NCI-H82 (cell line): Measurements from ENCODE around the gene HRNR.

Experiments
- DNase-seq: peaks from one replicate; lab custom pipeline; 2025; lab: John Stamatoyannopoulos, UW

The HRNR gene

DNA sequence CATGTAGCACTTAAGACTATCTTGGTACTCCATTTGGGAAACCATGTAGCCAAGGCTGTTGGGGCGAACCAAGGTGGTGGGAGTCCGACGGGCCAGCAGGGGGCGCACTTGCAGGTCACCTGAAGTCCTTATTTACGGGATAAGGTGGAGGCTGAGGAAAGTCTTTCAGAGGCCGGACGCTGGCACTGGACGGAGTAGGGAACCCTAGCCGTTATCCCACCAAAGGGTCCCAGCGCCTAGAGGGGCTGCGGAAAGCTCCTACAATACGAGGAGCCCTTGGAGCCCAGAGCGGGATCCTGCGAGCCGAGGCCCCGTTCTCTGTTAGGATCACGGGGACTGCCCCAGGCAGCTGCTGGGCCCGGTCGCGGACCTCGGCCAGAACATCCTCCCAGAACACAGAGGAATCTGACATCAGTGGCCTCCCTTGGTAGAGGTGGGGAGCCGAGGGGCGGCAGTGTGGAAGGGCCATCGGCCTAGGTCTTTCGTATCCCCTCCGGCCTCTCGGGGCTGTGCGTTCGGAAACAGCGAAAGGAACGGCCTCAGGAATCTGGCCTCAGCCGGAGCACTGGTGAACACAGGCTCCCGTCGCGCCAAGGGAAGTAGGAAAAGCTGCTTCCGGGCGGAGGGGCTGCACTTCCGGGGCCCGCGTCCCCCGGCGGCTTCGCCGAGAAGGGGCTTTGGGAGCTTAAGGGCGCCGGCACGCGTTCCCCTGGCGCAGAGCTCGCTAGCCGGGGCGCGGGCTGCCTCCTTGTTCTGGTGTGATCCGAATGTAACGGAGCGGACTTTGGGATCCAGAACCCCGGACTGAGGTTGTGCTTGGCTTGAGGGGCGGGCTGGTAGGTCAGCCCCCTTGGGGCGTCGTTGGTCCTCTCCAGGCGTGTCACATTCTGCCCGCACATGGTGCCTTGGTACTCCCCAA, 35.1 kb downstream of the HRNR start:
- peak; percentile 47 for DNase-seq

DNA sequence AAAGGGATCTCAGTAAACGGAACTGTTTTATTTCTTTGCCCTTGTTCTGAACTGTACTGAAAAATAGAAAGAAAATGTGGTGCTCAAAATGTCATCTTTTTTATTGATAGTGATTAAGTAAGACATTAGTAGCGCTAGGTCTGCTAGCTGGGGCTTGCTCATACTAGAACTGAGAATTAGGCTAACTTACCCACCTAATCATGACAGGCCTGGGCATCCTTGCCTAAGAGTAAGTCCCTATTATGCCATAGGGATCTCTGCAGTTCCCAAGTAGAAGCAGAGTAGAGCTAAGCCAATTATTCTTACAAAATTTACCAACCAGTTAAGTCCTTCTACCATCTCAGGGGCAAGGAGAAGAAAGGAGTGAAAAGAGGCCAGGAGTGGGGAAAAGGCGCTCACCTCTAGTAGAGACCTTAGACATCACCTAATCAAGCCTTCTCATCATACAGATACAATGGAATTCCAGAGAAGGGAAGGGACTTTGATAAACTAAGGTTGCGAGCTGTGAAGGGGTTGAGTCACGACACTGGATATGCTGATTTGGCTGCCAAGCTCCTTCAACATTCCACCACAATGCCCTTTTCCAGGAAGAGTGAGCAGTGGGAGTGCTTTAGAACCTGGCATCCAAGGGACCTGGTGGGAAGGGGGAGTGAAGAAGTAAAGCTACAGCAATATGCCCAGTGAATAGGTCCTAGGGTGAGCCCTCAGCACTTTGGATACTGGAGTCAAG, 37.3 kb downstream of the HRNR start:
- DNase-seq, result no peak

DNA sequence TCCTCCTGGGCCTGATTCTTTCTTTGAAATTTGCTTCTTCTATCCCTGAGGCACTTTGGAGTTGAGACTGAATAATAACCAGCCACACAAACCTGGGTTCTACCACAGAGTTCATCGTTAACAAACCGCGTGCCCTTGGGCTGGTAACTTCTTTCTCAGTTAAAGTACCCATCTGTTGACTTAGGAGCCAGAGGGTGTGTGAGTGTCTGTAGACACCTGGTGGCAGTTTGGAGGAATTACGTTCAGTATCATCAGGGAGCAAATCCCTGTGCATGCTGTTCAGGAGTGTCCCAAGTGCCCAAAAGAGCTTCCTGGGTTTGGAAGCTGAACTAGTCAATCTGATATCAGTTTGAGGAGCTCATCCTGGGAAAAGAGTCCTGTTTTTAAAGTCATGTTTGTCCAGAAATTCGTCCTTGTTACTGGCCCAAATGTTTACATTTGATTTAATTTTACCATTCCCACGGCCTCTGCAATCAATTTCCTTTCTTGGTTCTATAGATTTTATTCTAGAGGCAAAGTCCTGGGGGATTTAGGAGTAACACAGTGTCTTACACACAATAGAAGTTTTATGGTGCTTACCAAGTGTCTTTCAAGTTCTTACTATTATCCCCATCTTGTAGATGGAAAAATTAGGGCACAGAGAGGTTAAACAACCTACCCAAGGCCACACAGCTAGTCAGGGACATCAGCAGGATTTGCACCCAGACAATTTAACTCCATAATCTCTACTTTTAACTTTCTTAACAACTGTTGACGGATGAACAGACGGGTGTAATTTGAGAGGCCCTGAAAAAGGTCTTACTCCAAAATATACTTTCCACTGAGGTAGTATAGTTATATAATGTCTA, 38.2 kb downstream of the HRNR start:
- DNase-seq, result peak; percentile 82

DNA sequence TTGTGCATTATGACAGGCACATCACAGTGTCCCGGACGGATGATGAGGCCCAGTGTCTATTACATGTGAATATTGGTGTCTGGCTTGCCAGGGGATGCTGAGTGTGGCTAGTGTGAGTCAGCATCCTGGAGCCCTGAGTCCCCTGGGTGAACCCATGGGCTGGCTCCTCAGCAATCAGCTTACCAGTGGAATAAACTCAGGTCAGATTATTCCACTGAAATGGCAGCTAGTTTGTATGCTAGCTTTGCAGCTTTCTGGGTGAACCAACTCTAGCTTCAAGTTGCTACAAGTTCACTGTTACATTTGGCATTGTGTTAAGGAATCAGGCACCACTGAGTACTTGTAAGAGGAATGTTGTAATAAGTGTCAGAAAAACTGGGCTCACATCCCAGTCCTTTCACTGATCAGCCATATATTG, 41.0 kb downstream of the HRNR start:
- DNase-seq, result no peak

DNA sequence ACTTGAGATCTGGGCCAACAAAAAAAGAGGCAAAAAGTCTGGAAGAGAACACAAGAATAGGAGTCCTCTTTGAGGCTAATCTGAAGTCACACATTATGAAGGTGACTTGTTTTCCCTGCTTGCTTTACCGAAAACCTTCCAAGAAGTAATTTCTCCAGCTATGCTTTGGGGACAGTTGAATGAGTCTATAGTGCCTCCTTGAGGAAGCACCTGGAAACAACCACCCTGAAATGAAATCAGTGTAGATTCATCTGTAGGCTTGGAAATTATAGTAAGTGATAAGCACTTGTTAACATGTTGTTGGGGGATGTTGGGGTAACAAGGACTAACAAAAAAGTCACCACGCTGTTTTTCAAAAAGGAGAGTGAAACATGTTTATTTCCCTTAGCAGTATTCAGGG, 41.6 kb downstream of the HRNR start:
- DNase-seq, result no peak

DNA sequence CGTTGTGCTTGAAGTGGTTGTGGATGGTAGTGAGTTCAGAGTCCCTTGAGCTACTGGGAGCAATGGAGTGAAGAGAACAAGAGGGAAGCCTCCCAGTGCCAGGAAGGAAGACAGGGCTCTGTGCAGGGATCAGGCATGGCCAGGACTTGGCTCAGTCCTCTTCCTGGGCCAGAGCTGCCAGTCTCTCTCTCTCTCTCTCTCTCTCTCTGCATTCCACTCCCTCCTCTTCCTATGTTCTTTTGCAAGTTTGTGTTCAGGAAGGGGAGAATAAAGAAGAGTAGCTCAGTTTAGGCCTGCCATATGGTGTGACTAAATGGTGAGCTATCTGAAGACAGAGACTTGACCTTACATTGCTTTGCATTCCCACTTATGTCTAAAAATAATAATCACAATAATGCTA, 44.4 kb downstream of the HRNR start:
- no peak for DNase-seq

DNA sequence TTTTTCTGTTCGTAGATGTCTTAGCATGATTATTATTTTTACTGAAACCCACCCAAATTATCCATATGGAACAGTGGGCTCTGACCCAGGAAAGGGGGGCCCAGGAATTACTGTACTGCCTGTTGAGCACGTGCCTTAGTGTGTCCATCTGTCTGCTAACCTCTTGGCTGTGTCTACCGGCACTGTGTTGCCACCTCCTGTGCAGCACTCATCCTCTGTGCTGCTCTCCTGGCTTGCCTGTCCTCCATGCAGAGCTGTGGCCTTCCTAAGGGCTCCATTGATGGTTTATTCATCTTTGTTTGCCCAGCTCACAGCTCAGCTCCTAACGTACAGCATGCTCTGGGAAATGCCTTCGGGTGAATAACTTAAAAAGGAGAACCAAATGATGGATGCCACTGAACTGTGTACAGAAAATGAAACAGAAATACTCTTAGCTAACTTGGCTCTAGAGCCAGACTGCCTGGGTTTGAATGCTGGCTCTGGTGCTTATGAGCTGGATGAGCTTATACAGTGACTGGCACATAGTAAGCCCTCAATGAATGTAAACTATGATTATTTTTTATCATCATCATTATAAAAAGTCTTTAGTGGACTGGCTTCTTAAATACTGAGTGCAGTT, 53.6 kb downstream of the HRNR start:
- no peak for DNase-seq

DNA sequence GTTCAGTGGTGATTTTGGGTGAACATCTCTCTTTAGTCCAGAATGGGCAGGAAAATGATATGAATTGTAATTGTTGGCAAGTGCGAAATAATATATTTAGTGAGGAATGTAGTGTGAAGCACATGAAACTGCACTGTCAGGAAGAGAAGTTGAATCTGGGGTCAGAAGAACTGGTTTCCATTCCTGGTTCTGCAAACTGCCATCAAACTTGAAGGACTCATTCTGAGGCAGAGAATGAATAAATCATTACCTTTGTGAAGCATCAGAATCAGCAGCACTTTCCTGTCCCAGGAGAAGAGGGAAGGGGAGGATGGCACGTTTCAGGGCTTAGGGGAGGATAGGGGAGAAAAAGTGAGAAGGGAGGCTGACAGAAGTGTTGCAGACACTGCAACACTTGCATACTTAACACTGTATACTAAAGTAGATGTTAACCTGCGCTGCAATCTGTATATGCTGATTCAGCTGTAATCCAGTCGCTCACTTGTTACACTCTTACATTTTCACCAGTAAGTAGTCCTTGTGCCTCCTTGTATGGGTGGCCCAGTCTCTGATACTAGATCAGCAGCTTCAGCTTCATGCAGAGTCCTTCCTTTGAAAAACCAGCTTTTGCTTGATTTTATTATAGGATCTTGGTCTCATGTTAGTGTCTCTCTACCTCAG, 54.5 kb downstream of the HRNR start:
- no peak for DNase-seq

DNA sequence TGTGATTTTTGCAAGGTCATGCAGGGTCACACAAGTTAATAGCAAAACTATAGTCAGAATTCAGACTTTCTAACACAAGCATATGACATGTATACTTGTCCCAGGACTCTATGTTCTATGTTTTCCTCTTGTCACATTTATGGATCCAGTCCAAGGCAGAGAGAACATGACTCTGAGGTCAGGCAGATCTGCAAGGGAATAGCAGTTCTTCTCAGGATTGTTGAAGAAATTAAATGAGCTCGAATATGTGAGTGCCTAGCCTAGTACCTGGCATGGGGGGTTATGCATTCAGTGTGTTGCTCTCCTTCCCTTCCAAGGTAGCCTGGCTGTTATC, 55.5 kb downstream of the HRNR start:
- DNase-seq, result no peak

DNA sequence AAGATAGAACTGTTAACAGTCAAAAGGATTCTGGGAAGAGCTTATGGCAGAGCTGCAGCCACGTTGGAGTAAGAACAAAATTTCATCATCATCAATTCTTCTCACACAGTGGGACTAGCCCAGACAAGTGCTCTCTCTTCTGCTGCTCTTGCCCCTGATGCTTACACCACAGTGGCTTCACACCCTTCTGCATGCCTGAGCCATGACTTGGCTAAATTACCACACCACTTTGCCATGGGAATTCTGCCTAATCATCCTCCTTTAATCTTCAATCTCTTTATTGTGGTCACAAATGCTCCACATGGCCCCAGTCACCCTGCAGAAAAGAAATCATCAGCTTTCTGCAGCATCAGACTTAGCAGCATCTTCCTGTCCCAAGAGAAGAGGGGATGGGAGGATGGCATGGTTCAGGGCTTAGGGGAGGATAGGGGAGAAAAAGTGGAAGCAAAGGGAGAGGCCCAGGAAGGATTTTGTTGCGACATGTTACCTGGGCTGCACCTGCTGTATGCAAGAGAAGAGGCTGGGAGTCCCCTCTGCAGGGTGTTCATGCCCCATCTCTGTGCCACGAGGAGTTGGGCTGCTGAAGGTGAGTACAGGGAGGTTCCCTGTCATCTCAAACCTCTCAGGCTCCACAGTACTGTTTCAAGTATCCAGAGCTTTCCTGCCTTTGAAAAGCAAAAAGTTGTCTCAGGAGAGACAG, 56.0 kb downstream of the HRNR start:
- no peak for DNase-seq

DNA sequence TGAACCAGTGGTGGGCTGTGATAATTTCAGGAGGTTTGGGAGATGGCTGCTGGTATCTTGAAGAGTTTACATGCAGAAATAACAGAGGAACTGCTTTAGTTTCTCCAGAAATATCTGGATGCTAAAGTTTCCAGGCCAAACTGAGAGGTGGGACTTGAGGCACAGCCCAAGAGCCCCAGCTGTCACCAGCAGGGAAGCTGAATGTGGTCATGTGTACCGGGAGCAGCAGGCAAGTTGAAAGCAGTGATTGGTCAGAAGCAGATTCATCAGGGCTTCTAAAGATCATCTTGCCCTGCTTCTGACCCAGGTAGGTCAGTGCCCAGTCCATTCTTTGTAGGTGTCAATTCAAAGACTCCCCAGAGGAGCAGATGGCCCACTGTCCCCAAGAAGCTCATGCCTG, 57.0 kb downstream of the HRNR start:
- no peak for DNase-seq

DNA sequence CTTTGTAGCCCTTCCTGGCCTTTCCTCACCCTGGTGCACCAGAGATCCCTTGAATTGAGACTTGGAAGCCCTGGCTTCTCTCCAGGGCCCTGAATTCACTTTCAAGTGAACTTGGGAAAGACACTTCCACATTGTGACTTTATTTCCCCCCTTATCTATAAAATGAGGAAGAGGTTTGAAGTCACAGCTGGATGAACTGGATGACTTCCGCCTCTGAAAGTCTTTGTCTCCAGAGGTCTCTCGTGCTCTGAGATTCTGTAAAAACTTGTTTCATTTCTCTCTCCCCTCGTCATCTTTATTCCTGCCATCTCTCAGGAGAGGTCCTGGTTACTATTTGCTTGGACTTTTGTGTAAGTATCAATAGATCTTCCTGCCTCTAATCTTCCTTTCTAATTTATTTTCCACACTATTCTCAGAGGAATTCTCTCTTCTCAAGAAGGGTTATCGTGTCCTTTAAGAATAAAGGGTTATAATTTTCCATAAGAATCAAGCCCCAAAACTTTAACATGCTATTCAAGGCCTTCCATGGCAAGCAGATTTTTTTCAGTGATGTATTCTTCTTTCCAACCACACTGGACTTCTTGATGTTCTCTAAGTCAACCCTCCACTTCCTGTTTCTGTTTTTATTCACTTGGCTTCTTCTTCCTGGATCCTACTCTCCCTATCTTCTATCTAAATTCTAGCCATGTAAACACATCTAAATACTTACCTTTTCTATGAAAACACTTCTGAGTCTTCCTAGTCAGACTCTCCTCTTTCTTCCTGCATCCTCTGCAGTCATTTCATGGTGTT, 58.5 kb downstream of the HRNR start:
- DNase-seq, result no peak

DNA sequence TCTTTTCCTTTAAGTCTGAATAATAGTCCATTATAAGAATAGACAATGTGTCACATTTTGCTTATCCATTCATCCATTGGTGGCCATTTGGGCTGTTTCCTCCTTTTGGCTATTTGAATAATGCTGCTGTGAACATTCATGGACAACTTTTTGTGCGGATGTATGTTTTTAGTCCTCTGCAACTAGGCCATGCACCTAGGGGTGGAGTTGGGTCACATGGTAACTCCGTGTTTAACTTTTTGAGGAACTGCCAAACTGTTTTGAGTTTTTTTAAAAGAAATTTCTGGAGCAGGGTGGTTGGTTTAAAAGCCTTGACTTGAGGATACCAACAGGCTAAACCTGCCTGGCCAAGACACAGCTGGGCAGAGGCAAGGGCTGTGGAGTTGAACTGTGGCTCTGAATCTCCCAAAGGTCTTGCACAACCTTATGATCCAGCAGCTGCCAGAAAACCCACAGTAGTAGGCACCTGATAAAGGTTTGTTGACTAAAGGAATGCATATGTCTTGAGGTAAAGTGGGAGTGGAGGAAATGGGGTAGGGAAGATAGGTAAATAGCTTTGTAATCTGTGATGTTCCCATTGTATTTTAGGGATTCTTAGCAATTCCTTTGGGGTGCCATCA, 59.4 kb downstream of the HRNR start:
- no peak for DNase-seq

DNA sequence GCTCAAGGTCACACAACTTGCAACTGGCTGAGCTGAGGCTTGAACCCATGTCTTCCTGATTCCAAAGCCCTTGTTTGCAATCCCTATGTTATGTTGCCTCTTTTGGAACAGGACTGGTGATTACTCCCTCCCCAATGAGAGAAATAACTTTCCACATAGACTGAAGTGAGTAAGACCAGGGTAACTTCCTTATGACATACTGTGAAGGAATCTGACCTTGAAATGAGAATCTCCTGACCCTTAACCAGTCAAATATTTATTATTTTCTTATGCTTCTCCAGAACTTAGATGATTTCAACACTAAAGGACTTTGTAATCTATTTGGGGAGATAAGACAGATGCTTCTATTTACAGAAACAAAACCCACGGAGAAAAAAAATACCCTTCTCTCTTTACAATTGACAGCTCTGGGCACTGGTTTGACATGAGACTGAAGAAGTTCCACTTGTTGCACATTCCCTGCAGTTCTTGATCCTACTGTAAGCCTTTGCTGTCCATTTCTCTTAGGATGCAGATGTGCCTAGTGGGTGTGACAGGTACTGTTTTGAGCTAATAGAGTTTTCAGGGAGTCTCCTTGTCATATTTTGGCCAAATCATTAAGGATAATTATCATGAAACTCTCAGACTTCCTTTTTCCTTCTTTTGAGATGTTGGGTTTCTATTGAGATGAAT, 61.1 kb downstream of the HRNR start:
- no peak for DNase-seq
